Heart right ventricle (tissue), 16 donors: Measurements from ENCODE around the gene SLC1A3. TPM values are rescaled to one million over a fixed set of nuclear protein-coding genes. Genes with fewer than 3 reads are reported as not detected.

Source experiments
- ATAC-seq, 8 donors: fragments of 200-7000 bp; cut with Tn5 transposase; one replicate each; pipeline ENCODE4 v1.9.1; 2020; ENCODE audit warnings: mild to moderate bottlenecking in 8 of 8, moderate library complexity in 8 of 8, moderate number of reproducible peaks in 1 of 8
- DNase-seq, 2 donors: peaks; one replicate each; pipeline ENCODE4 v3.0.0-alpha.2; 2020
- H3K27ac ChIP-seq, 10 donors: fragments of 200-600 bp; sonication (generic) in 2 of 10; one replicate each; pipeline versions ENCODE4 v1.5.0 to v1.8.0; 2020 to 2022; ENCODE audit warnings: mild to moderate bottlenecking in 3 of 10
- H3K27me3 ChIP-seq, 7 donors: fragments of 200-600 bp; one replicate each; pipeline ENCODE4 v1.8.0; 2021 to 2022; ENCODE audit warnings: mild to moderate bottlenecking in 2 of 7
- H3K36me3 ChIP-seq, 9 donors: fragments of 200-600 bp; sonication (generic) in 1 of 9; one replicate each; pipeline versions ENCODE4 v1.5.0 to v1.8.0; 2020 to 2022; ENCODE audit warnings: mild to moderate bottlenecking in 2 of 9
- H3K4me1 ChIP-seq, 9 donors: fragments of 200-600 bp; sonication (generic) in 1 of 9; one replicate each; pipeline versions ENCODE4 v1.5.0 to v1.8.0; 2020 to 2022; ENCODE audit warnings: mild to moderate bottlenecking in 4 of 9
- H3K4me3 ChIP-seq, 10 donors: fragments of 200-600 bp; sonication (generic) in 2 of 10; one replicate each; pipeline versions ENCODE4 v1.5.0 to v1.8.0; 2020 to 2022; ENCODE audit warnings: mild to moderate bottlenecking in 7 of 10, moderate library complexity in 2 of 10
- H3K9me3 ChIP-seq, 11 donors: fragments of 200-600 bp in 10 of 11; sonication (generic) in 2 of 11; one replicate each; pipeline versions ENCODE4 v1.5.0 to v1.8.0; 2013 to 2022; ENCODE audit warnings: mild to moderate bottlenecking in 2 of 11, control low read depth in 1 of 11, moderate library complexity in 1 of 11
- CTCF ChIP-seq, 9 donors: fragments of 200-600 bp; sonication (generic) in 2 of 9; IDR thresholded peaks; one replicate each; pipeline versions ENCODE4 v1.5.0 to v1.8.0; 2021 to 2022; ENCODE audit warnings: antibody characterized with exemption in 9 of 9, mild to moderate bottlenecking in 5 of 9, moderate library complexity in 1 of 9
- WGBS, 2 donors: extraction: QIAGEN DNeasy Blood & Tissue Kit; methylation state at CpG; one replicate each; pipeline ENCODE4 v1.1.7; 2013; ENCODE audit warnings: inconsistent platforms in 1 of 2; 5-methylcytosine and 5-hydroxymethylcytosine counted together
- intact Hi-C, 10 donors: fragments of 100-400 bp; cut with DNase I; formaldehyde crosslinking; loops; one replicate each; pipeline versions ENCODE4 v1.11.1 to v1.14.2; 2022
- polyA plus RNA-seq, 2 donors: library from polyadenylated mRNA; stranded (reverse); fragments of 200-250 nt; gene quantifications; one replicate each; pipeline ENCODE4 v1.2.3, GENCODE V29; 2013
- total RNA-seq, 10 donors: library from RNA; stranded (reverse); fragmentation: NEBNext Ultra II Directional in 3 of 10; extraction: Animal tissue kit (Norgen Biotek cat#: 25700) in 3 of 10; gene quantifications; one replicate each; pipeline versions ENCODE4 v1.2.1 to v1.2.4, GENCODE V29; 2021 to 2023
- donor health status: Arrhythmogenic right ventricular cardiomyopathy.
- donor health status: ischemic (EF 13 %, LVEDD 7.1; RV severe dilation, severe dysfunction).
- donor health status: healthy with polysubstance abuse.
- donor health status: DM: no; HTN: yes; CAD: no.
- donor health status: DM: no; HTN: no; CAD: no.
- donor health status: ischemic (EF 25% LVEDD 6.9; RV normal size, moderate dysfunction).
- donor health status: ischemic (EF 25% LVEDD 5.7; RV mildly dilated, moderate dysfunction).
- donor health status: healthy.
- donor health status: DM: yes; HTN: yes; CAD: no.
- donor health status: Ischemic cardiomyopathy.
- donor health status: ischemic (EF 35%, LVEDD 5.7; RV mildly dilated, moderate dysfunction).
- donor health status: nonischemic (EF 11% LVEDD 7.7; RV severe dilation, severe dysfunction).
- donor health status: DM: yes; HTN: yes; CAD: no.
- donor health status: PGD.
- donor health status: ischemic (EF 29% LVEDD 5.4; RV normal size, mild dysfunction).
- donor health status: nonischemic (EF 23%, LVEDD 6.1; RV moderate dilation, normal function).

The SLC1A3 gene
- total and polyA plus RNA-seq, 12 donors: 39.5 to 83.6 (median 58.5) TPM

- intact Hi-C loops: no loop called here
- Histone ChIP-seq H3K36me3 (peaks cover 0 to 46% (median 8%) of the 10 kb centered on the region in 9 donors), H3K4me1 (peaks cover 0 to 28% (median 0%) of the 10 kb centered on the region in 9 donors), H3K9me3 (no peaks in the 10 kb centered on the region), H3K4me3 (no peak overlapping the region), H3K27ac (peak overlapping the region in 2 of 10 donors; percentile 3 to 5), H3K27me3 (no peaks in the 10 kb centered on the region)
- TF ChIP-seq CTCF (IDR thresholded peaks at IDR 0.05): no peak
- ATAC-seq (no peak), DNase-seq (no peak)
- 69 to 71% methylated on average over 3 of the region's 3 CpGs for WGBS, 2 donors
These were observed 68.9 kb downstream of the SLC1A3 start for GRCh38 chr5:36675282-36675681.

GRCh38 chr5:36679221-36679989, 73.0 kb downstream of the SLC1A3 start:
- H3K27ac ChIP-seq: peak overlapping the region in 6 of 10 donors; percentile 9 to 66 (median 26)
- ATAC-seq (no peak), DNase-seq (no peak)
- intact Hi-C loops: no loop called here
- TF ChIP-seq CTCF (IDR thresholded peaks at IDR 0.05): no peak
- H3K27me3 ChIP-seq: no peaks in the 10 kb centered on the region
- no peak overlapping the region for H3K4me3 ChIP-seq
- no peaks in the 10 kb centered on the region for H3K9me3 ChIP-seq
- peaks cover 0 to 18% (median 0%) of the 10 kb centered on the region in 9 donors for H3K36me3 ChIP-seq
- WGBS, 2 donors: 82 to 84% methylated on average over 8 of the region's 8 CpGs
- peaks cover 0 to 63% (median 22%) of the 10 kb centered on the region in 9 donors for H3K4me1 ChIP-seq

GRCh38 chr5:36680066-36680465, 73.7 kb downstream of the SLC1A3 start:
- WGBS, 2 donors: 65 to 68% methylated on average over 7 of the region's 7 CpGs
- H3K9me3 ChIP-seq: no peaks in the 10 kb centered on the region
- intact Hi-C loops: loop anchor here in 1 of 10 donors (10.0 kb wide), 1 partner anchor 155 kb away; no protein-coding TSS in a partner anchor
- peak; percentile 40 to 47 for DNase-seq
- H3K4me3 ChIP-seq: no peak overlapping the region
- H3K4me1 ChIP-seq: peaks cover 0 to 69% (median 23%) of the 10 kb centered on the region in 9 donors
- peak in 7 of 8 donors; percentile 43 to 89 (median 62) for ATAC-seq
- no peak for TF ChIP-seq CTCF (IDR thresholded peaks at IDR 0.05)
- peaks cover 0 to 16% (median 0%) of the 10 kb centered on the region in 9 donors for H3K36me3 ChIP-seq
- no peaks in the 10 kb centered on the region for H3K27me3 ChIP-seq
- peak overlapping the region in 4 of 10 donors; percentile 24 to 66 (median 40) for H3K27ac ChIP-seq

- no peak for DNase-seq
- ATAC-seq: no peak
- Histone ChIP-seq H3K4me3 (no peak overlapping the region), H3K27me3 (no peaks in the 10 kb centered on the region), H3K27ac (no peak overlapping the region), H3K36me3 (peaks cover 0 to 16% (median 2%) of the 10 kb centered on the region in 9 donors), H3K9me3 (no peaks in the 10 kb centered on the region), H3K4me1 (peaks cover 0 to 80% (median 23%) of the 10 kb centered on the region in 9 donors)
- TF ChIP-seq CTCF (IDR thresholded peaks at IDR 0.05): no peak
- WGBS, 2 donors: 71 to 80% methylated on average over 1 of the region's 1 CpG
- intact Hi-C loops: loop anchor here in 1 of 10 donors (10.0 kb wide), 1 partner anchor 157 kb away; no protein-coding TSS in a partner anchor
These were observed 75.3 kb downstream of the SLC1A3 start for GRCh38 chr5:36681711-36682110.
